Measurements from ENCODE around the gene COX8A. TPM values are rescaled to one million over a fixed set of nuclear protein-coding genes. Genes with fewer than 3 reads are reported as not detected.

COX8A gene
- total and polyA plus RNA-seq, 5 donors from 2014 or later = 124 to 582 (median 517) TPM

GRCh38 chr11:64014356-64014755 is 39.9 kb downstream of the COX8A start:
- Histone ChIP-seq H3K27ac (ENCODE audit: insufficient read depth, low read length, poor library complexity, severe bottlenecking) (no peak overlapping the region), H3K4me3 (ENCODE audit: low read depth, low read length) (no peak overlapping the region), H3K36me3 (ENCODE audit: control insufficient read depth, insufficient read depth, low read length) (no peaks in the 10 kb centered on the region), H3K4me1 (ENCODE audit: control insufficient read depth, insufficient read depth, low read length, poor library complexity, severe bottlenecking) (no peaks in the 10 kb centered on the region), H3K9me3 (ENCODE audit: control insufficient read depth in 2 of 2, low read length in 2 of 2) (peaks cover 0 to 8% of the 10 kb centered on the region in 2 experiments), H3K27me3 (ENCODE audit: control insufficient read depth, insufficient read depth, low read length) (no peaks in the 10 kb centered on the region)
- DNase-seq = no peak
- Mint-ChIP-seq H3K4me3 (no peak overlapping the region), H3K4me1 (no peaks in the 10 kb centered on the region), H3K9me3 (peaks cover 0 to 4% (median 0%) of the 10 kb centered on the region in 7 donors), H3K27ac (no peak overlapping the region), H3K27me3 (no peaks in the 10 kb centered on the region), H3K36me3 (no peaks in the 10 kb centered on the region)
- no peak for ATAC-seq (ENCODE audit: low read depth in 2 of 2)

DNA sequence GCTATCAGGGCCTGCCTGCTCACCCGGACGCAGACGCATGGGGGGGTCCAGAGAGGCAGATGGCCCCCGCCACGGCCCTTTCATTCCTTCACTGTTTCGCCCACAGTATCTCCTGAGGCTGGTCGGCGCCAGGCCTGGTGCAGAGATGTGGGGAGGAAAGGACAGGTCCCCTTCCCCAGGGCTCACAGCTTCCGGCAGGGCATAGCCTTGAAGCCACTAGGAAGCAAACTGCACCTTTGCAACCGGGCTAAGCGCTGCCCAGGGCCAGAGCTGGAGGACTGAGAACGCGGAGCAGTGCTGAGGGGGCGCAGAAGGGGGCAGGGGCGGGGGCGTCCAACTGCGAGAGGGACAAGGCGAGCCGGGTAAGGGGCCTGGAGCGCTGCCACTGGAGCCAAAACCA is 41.1 kb downstream of the COX8A start:
- Mint-ChIP-seq H3K27me3 (no peaks in the 10 kb centered on the region), H3K36me3 (no peaks in the 10 kb centered on the region)

DNA sequence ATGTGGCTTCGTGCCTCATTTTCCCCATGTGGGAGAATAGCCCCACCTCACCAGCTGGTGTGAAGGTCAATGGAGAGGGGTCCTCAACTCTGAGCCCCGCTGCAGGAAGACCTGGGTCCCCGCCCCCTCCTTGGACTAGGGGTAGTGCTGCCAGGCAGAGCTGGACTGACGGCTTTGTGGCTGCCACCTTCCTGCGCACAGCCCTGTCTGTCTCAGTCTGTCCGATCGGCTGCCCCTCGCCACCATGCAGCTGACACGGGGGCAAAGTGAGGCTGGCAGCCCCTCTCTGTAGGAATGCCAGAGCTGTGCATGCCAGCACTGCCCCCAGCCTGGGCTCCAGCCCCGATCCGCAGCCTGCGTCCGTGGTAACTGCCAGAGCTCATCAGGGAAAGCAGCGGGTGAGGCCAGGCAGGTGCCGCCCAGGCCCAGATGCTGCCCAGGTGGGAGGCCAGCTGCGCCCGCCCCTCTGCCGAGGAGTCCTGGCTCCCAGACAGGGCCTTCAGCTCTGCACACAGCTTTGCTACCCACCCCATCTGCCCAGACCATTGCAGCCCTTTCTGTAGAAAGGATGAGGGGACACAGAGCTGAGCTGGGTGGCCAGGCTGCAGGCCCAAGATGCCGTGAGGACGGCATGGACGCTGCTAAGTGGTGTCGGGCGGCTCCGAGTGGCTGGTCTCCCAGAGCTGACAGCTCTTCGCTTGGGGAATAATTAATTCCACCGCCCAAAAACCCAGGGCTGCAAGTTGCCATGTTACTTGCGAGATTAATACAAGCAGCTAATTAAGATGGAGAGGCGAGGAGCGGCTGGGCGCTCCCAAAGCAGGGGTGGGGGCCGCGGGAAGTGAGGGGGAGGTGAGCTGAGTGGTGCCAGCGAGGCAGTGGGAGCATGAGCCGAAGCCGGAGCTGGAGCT is 41.8 kb downstream of the COX8A start:
- ATAC-seq (ENCODE audit: low read depth in 2 of 2) (peak in 1 of 2 donors; percentile 11), DNase-seq (no peak)
- H3K4me1 Mint-ChIP-seq = no peaks in the 10 kb centered on the region
- no peak overlapping the region for H3K27ac Mint-ChIP-seq
- Histone ChIP-seq H3K27me3 (ENCODE audit: control insufficient read depth, insufficient read depth, low read length) (no peaks in the 10 kb centered on the region), H3K27ac (ENCODE audit: insufficient read depth, low read length, poor library complexity, severe bottlenecking) (no peak overlapping the region), H3K4me3 (ENCODE audit: low read depth, low read length) (no peak overlapping the region), H3K9me3 (ENCODE audit: control insufficient read depth in 2 of 2, low read length in 2 of 2) (no peaks in the 10 kb centered on the region), H3K4me1 (ENCODE audit: control insufficient read depth, insufficient read depth, low read length, poor library complexity, severe bottlenecking) (no peaks in the 10 kb centered on the region), H3K36me3 (ENCODE audit: control insufficient read depth, insufficient read depth, low read length) (no peaks in the 10 kb centered on the region)
- H3K4me3 Mint-ChIP-seq = peak overlapping the region in 1 of 4 donors; percentile 68
- no peaks in the 10 kb centered on the region for H3K36me3 Mint-ChIP-seq
- H3K27me3 Mint-ChIP-seq = no peaks in the 10 kb centered on the region
- H3K9me3 Mint-ChIP-seq = peaks cover 0 to 2% (median 0%) of the 10 kb centered on the region in 7 donors

More for the DNA sequence above, 41.1 kb downstream of the COX8A start:
- H3K4me3 ChIP-seq (ENCODE audit: low read depth, low read length) = no peak overlapping the region
- H3K36me3 ChIP-seq (ENCODE audit: control insufficient read depth, insufficient read depth, low read length) = no peaks in the 10 kb centered on the region
- no peaks in the 10 kb centered on the region for H3K4me1 ChIP-seq (ENCODE audit: control insufficient read depth, insufficient read depth, low read length, poor library complexity, severe bottlenecking)
- H3K9me3 ChIP-seq (ENCODE audit: control insufficient read depth in 2 of 2, low read length in 2 of 2) = peaks cover 0 to 5% of the 10 kb centered on the region in 2 experiments
- Mint-ChIP-seq H3K9me3 (peaks cover 0 to 2% (median 0%) of the 10 kb centered on the region in 7 donors), H3K27ac (no peak overlapping the region), H3K4me3 (no peak overlapping the region), H3K4me1 (no peaks in the 10 kb centered on the region)
- H3K27ac ChIP-seq (ENCODE audit: insufficient read depth, low read length, poor library complexity, severe bottlenecking) = no peak overlapping the region
- no peaks in the 10 kb centered on the region for H3K27me3 ChIP-seq (ENCODE audit: control insufficient read depth, insufficient read depth, low read length)
- ATAC-seq (ENCODE audit: low read depth in 2 of 2) (no peak), DNase-seq (no peak)

- no peaks in the 10 kb centered on the region for H3K36me3 ChIP-seq (ENCODE audit: control insufficient read depth, insufficient read depth, low read length)
- H3K27ac ChIP-seq (ENCODE audit: insufficient read depth, low read length, poor library complexity, severe bottlenecking) = no peak overlapping the region
- Mint-ChIP-seq H3K9me3 (peaks cover 0 to 2% (median 0%) of the 10 kb centered on the region in 7 donors), H3K36me3 (no peaks in the 10 kb centered on the region), H3K4me3 (no peak overlapping the region), H3K4me1 (no peaks in the 10 kb centered on the region), H3K27me3 (no peaks in the 10 kb centered on the region), H3K27ac (no peak overlapping the region)
- H3K4me1 ChIP-seq (ENCODE audit: control insufficient read depth, insufficient read depth, low read length, poor library complexity, severe bottlenecking) = no peaks in the 10 kb centered on the region
- ATAC-seq (ENCODE audit: low read depth in 2 of 2) (no peak), DNase-seq (no peak)
- no peaks in the 10 kb centered on the region for H3K9me3 ChIP-seq (ENCODE audit: control insufficient read depth in 2 of 2, low read length in 2 of 2)
- no peak overlapping the region for H3K4me3 ChIP-seq (ENCODE audit: low read depth, low read length)
- H3K27me3 ChIP-seq (ENCODE audit: control insufficient read depth, insufficient read depth, low read length) = no peaks in the 10 kb centered on the region
Observed at GRCh38 chr11:64017945-64018224, 43.5 kb downstream of the COX8A start.

DNA sequence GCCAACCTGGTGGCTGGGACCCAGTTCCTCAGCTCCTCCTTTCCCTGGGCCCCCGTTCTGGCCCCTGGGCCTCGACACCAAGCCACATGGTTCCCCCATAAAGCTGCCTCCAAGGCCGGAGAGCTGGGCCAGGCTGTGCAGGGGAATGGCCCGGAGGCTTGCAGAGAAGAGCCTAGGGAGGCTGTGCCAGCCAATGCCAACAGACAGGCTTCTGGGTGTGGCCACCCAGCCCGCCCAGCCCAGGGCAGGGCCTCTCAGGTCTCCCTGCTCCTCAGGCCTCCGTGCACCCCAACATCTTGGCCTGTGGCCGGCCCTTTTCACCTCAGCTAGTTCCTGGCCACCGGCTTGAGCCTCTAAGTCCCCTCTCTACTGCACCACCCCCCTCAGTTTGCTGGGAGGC is 43.9 kb downstream of the COX8A start:
- no peaks in the 10 kb centered on the region for H3K4me1 ChIP-seq (ENCODE audit: control insufficient read depth, insufficient read depth, low read length, poor library complexity, severe bottlenecking)
- no peak overlapping the region for H3K27ac ChIP-seq (ENCODE audit: insufficient read depth, low read length, poor library complexity, severe bottlenecking)
- no peak overlapping the region for H3K27ac Mint-ChIP-seq
- no peaks in the 10 kb centered on the region for H3K9me3 ChIP-seq (ENCODE audit: control insufficient read depth in 2 of 2, low read length in 2 of 2)
- H3K27me3 ChIP-seq (ENCODE audit: control insufficient read depth, insufficient read depth, low read length) = no peaks in the 10 kb centered on the region
- no peaks in the 10 kb centered on the region for H3K4me1 Mint-ChIP-seq
- H3K9me3 Mint-ChIP-seq = peaks cover 0 to 2% (median 0%) of the 10 kb centered on the region in 7 donors
- no peaks in the 10 kb centered on the region for H3K36me3 ChIP-seq (ENCODE audit: control insufficient read depth, insufficient read depth, low read length)
- no peak for DNase-seq
- H3K4me3 Mint-ChIP-seq = no peak overlapping the region
- no peak overlapping the region for H3K4me3 ChIP-seq (ENCODE audit: low read depth, low read length)
- no peaks in the 10 kb centered on the region for H3K27me3 Mint-ChIP-seq
- no peaks in the 10 kb centered on the region for H3K36me3 Mint-ChIP-seq
- ATAC-seq (ENCODE audit: low read depth in 2 of 2) = no peak

DNA sequence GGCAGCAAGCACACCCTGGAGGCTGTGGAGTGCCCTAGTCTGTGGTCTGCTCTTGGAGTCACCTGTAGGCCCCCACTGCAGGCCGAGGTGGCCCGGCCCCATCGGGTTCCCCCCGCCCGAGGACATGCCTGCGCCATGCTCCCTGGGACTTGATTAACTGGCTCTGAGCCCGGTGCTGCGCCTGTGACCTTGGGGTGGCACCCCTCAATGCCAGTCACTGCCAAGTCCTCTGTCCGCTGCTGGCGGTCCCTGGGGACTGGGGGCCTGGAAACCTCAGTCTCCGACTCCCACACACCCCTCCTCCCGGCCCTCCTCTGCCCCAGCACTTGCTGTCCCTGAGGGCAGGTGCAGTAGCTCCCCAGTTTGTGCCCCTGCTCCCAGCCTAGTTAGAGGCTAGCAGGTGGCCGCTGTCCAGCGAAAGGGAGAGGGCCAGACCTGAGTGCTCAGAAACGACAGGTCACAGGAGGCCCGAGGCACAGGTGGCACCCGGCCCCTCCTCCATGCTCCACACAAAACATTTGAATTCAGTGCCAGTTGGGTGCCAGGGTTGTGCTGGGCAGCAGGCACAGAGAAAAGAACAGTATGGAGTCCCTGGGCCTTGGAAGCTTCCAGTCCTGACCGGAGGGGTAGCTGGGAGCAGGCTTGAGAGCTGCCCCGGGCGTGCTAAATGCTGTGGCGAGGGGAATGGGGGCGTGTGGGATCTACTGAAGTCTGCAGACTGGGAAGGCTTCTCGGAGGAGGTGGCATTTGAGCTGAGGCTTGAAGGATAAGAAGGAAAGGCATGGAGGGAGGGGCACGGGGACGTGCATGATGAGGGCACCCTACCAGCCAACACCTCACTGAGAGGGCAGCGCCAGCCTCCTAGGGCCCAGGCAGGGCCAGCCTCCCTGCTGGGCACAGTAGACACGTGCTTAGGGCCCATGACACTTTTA is 45.0 kb downstream of the COX8A start:
- Histone ChIP-seq H3K36me3 (ENCODE audit: control insufficient read depth, insufficient read depth, low read length) (no peaks in the 10 kb centered on the region), H3K27me3 (ENCODE audit: control insufficient read depth, insufficient read depth, low read length) (no peaks in the 10 kb centered on the region), H3K27ac (ENCODE audit: insufficient read depth, low read length, poor library complexity, severe bottlenecking) (no peak overlapping the region), H3K4me1 (ENCODE audit: control insufficient read depth, insufficient read depth, low read length, poor library complexity, severe bottlenecking) (no peaks in the 10 kb centered on the region), H3K4me3 (ENCODE audit: low read depth, low read length) (no peak overlapping the region), H3K9me3 (ENCODE audit: control insufficient read depth in 2 of 2, low read length in 2 of 2) (no peaks in the 10 kb centered on the region)
- H3K4me1 Mint-ChIP-seq = no peaks in the 10 kb centered on the region
- no peak overlapping the region for H3K27ac Mint-ChIP-seq
- peaks cover 0 to 2% (median 0%) of the 10 kb centered on the region in 7 donors for H3K9me3 Mint-ChIP-seq
- H3K36me3 Mint-ChIP-seq = no peaks in the 10 kb centered on the region
- no peak for ATAC-seq (ENCODE audit: low read depth in 2 of 2)
- no peaks in the 10 kb centered on the region for H3K27me3 Mint-ChIP-seq
- no peak for DNase-seq
- no peak overlapping the region for H3K4me3 Mint-ChIP-seq

- Mint-ChIP-seq H3K27ac (no peak overlapping the region), H3K4me1 (no peaks in the 10 kb centered on the region), H3K9me3 (no peaks in the 10 kb centered on the region), H3K27me3 (no peaks in the 10 kb centered on the region), H3K36me3 (no peaks in the 10 kb centered on the region), H3K4me3 (no peak overlapping the region)
- H3K9me3 ChIP-seq (ENCODE audit: control insufficient read depth in 2 of 2, low read length in 2 of 2) = no peaks in the 10 kb centered on the region
- H3K4me1 ChIP-seq (ENCODE audit: control insufficient read depth, insufficient read depth, low read length, poor library complexity, severe bottlenecking) = no peaks in the 10 kb centered on the region
- no peak for DNase-seq
- no peaks in the 10 kb centered on the region for H3K36me3 ChIP-seq (ENCODE audit: control insufficient read depth, insufficient read depth, low read length)
- no peaks in the 10 kb centered on the region for H3K27me3 ChIP-seq (ENCODE audit: control insufficient read depth, insufficient read depth, low read length)
- no peak overlapping the region for H3K27ac ChIP-seq (ENCODE audit: insufficient read depth, low read length, poor library complexity, severe bottlenecking)
- H3K4me3 ChIP-seq (ENCODE audit: low read depth, low read length) = no peak overlapping the region
- ATAC-seq (ENCODE audit: low read depth in 2 of 2) = no peak
Observed at GRCh38 chr11:64020976-64021756, 46.7 kb downstream of the COX8A start.

Measured in CD4-positive, CD25-positive, alpha-beta regulatory T cell (primary cell).